GM19035 (cell line): ENCODE results near the gene PLXNB2.

Experiments used
- ATAC-seq: cut with Tn5 transposase; IDR thresholded peaks from one replicate; pipeline ENCODE4 v1.9.1; 2021; ENCODE audit not compliant: unreplicated experiment

PLXNB2 gene

DNA sequence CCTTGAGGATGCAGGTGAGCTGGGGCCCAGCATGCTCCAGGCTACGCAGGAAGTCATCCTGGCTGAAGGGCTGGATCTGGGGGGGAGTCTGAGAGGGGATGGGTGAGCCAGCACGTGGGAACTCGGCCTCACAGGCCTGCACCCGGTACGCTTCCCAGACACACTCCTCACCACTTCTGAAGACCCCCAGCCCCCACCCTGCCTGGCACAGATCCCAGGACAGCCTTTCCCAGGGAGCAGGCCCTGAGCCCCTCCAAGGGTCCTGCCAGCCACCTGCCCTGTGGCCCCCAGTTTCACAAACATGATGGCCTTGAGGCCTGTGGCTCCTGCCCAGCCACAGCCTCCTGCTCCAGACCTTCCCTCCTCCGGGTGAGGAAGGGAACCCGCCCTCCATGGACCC lies 5.6 kb upstream of the PLXNB2 start:
- no peak for ATAC-seq

DNA sequence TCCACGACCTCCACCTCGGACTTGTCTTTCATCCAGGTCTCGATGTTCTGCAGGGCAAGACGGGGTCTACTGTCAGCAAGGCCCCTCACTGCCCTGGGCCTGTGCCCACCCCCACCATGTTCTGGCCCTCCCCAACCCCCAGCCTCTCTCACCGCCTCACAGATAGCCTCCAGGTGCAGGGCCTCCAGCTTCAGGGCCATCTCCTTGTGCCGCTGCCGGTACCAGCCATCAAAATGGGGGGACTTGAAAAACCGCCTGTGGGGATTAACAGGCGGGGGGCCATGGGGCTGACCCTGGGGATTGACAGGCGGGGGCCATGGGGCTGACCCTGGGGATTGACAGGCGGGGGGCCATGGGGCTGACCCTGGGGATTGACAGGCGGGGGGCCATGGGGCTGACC lies 4.9 kb upstream of the PLXNB2 start:
- no peak for ATAC-seq

DNA sequence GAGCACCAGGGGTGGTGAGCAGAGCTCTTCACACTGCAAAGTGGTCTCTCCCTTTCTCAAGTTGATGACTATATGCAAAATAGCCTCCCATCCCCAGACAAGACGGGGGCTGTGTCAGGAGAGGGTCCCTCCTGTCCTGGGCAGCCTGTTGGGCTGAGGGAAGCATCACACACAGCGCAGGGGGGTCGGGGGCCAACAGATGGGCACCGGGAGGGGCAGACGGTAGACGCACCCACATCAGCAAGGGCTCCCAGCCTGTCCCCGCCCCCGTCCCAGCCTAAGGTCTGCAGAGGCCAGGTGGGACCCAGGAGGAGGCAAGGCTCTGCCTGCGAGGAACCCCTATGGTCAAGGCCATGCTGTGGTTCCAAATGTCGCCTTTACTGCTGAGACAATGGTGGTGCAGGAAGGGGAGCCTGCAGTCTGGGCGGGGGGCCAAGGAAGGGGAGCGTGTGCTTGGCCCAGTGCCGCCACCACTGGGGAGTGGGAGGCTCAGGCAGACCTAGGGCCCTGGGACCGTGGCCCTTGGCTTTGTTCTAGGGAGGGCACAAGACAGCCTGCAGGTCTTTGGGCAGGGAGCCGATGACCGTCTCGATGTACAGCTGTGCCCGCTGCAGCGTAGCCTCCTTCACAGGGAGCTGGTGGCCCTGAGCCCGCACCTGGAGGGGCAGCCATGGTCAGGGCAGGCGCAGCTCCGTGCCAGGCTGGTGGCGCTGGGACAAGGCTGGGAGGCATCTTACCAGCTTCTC lies 4.3 kb upstream of the PLXNB2 start:
- no peak for ATAC-seq

DNA sequence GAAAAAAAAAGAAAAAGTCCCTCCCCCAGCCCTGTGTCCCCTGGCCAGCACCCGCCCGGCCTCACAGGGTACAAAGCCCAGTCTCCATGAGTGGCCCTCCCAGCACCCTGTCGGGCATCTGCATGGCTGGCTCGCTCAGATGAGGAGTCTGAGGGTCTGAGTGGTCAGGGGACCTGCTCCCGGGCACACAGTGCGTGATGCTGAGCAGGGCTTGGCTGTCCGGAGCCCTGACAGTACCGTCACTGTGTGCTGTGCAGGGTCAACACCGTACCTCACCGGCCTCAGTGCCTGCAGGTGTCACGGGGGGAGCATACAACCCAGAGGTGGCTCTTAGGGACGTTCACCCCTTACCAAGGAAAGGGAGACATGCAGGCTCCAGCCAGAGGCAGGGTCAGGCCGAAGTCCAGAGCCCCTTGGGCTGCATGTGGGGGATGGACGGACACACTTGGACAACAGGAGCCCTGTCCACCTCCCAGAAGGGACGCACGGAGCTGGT lies 3.6 kb upstream of the PLXNB2 start:
- ATAC-seq: no peak

DNA sequence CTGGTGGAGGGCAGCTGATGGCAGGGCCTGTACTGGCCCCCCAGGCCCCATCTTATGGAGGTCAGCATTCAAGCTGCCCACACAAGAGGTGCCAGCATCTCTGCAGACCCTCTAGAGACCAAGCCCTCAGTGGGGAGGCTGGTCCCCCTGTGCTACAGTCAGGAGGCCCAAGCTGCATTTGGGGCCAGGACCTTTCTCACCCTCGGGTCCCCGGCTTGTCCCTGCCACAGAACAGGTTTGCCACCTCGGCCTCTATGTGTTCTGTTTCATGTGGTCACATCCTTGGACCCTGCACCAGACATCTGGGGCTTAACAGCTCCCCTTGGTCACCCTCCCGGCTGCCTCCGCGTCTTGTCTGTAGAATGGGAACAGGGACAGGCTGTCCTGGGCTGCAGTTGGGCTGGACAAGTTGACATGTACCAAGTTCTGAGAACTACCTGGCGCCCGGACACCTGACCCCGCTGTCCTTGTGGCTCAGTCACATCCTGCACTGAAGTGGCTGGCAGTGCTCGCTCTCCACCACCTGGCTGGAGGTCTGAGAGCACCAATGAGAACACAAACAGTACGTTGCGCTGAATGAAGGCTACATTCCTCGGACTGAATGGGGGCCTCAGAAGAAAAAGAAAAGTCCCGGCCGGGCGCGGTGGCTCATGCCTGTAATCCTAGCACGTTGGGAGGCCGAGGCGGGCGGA lies 2.7 kb upstream of the PLXNB2 start:
- ATAC-seq: no peak

DNA sequence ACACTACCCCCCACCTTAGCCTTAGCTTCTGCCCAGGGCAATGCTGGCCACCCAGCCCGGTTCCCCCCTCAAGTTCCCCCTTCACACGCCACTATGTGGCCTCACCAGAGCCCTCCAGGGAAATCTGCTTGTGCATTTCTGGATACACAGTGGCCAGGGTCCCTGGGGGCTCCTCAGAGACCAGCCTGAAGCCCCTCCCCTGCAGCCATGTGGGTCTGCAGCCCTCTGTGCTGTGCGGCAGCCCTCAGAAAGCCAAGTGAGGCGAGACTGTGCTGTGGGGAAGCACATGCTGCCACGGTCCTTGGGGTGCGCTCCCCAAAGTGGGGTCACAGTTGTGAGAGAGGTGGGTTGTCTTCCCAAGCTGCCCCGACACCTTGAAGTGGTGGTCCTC lies 2.1 kb upstream of the PLXNB2 start:
- ATAC-seq: no peak

DNA sequence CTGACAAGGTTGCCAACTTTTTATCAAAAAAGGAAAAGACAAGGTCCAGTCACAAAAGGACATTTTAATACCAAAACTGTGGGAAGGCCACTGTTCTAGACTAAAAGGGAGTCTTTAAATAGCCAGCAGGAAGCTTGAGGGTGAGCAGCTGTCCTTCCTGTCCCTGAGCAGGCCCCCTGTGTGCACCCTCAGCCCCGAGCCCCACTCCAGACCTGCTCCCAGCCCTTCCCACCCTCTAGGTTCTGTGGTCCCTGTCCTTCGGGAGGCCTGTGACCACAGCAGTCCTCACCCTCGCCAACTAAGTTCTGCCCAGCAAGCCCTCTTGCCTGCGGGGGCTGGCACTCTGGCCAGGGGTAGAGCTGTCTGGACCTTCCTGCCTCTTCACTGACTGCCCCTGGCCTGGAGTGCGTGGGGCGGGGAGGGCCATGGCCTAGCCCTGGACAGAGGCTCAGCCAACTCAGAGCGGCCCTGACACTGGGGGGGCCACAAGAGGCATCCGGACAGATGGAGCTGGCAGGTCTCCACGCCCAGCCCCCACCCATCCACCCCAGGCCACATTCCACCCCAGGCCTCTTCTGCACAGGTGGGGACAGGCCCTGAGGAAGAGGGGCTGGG lies 1.6 kb upstream of the PLXNB2 start:
- no peak for ATAC-seq

DNA sequence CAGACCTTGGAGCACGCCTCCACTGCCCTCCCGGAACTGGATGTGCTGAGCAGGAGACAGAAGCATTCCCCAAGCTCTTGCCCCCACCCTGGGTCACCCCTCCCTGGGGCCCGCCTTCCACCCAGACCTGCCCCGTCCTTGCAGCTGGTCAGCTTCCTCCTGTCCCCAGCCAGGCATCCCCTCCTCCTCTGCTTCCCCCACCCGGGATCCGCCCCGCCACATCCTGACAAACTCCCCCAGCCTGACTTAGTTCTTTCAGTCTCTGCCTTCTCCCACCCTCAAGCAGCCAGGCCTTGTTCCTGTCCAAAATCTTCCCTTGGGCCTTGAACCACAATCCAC lies 1.1 kb upstream of the PLXNB2 start:
- ATAC-seq: no peak

DNA sequence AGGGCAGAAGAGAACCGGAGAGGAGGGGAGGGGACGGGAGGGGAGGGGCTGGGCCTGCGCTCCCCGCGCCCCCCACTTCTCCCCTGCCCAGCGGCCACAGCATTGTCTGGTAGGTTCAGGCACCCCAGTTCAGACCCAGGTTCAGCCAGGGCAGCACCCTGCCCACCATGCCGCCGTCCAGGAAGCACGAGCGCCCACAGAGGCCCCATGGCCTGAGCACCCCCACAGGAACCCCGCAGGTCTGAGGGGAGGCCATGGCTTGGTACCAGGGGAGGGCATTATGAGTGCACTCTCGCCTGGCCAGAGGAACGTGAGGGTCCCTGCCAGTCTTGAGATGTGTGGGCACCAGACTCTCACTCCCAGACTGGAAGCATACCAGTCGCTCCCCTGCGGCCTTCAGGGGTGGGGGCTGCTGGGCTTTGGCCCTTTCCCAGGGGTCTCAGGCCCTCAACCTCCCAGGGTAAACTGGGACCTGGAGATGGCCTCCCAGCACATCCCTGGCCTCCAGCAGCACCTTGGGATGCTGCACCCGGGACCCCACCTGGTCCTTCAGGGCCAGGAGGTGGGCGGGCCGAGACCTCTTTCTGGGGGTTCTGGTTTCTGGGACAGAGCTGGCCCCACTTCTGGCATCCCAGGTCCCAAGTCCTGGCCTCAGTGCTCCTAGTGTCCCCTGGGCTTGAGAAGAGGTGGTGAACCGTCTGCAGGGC lies 597 bp upstream of the PLXNB2 start:
- ATAC-seq: no peak

DNA sequence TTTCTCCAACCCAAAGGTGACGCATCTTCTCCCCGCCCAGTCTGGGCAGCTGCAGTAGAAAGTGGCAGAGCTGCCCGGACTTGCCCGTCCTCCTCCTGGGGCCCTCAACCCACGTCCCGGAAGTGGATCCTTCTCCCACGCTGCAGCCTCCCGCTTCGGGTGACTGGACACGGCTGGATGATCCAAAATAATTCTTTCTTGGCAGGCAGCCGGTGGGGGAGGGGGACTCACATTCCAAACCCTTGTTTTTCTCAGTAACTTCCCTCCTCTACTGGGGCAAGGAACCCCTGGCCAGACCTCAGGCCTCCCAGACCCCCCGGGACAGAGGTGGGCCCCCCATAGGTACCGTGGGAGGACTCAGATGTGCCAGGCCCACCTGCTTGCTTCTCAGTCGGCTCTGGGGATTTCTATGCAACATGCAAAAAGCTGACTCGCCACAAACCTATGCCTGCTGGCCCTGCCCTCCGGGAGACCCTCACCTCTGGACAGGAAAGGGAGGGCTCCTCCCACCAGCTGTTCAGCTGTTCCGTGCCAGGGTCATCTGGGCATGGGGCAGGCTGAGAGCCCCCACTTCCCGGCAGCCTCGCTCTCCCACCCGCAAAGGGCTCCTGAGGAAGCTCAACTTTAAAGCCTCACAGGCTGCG lies 1.4 kb downstream of the PLXNB2 start:
- ATAC-seq: no peak

DNA sequence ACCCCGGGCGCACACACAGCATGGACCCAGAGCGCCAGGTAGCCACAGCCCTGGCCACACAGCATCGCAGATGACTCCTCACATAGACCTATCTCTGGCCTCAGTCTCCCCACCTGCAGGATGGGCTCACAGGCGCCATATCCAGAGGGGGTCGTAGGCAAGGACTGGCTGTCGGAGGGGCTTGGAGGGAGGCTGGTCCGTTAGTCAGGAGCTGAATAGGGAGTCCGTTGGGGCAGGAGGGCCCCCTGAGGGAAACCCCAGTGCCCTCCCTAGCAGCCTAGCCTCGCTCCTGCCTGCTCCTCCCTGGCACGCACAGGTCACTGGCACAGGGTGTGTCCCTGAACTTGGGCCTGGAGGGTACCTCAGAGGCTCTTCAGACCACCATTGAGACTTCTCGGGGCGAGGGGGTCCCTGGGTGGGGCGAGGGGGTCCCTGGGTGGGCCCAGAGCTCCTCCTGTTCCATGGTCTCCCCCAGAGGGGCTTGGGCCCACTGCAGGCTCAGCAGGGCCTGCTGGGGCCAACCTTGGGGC lies 2.0 kb downstream of the PLXNB2 start:
- ATAC-seq: no peak

DNA sequence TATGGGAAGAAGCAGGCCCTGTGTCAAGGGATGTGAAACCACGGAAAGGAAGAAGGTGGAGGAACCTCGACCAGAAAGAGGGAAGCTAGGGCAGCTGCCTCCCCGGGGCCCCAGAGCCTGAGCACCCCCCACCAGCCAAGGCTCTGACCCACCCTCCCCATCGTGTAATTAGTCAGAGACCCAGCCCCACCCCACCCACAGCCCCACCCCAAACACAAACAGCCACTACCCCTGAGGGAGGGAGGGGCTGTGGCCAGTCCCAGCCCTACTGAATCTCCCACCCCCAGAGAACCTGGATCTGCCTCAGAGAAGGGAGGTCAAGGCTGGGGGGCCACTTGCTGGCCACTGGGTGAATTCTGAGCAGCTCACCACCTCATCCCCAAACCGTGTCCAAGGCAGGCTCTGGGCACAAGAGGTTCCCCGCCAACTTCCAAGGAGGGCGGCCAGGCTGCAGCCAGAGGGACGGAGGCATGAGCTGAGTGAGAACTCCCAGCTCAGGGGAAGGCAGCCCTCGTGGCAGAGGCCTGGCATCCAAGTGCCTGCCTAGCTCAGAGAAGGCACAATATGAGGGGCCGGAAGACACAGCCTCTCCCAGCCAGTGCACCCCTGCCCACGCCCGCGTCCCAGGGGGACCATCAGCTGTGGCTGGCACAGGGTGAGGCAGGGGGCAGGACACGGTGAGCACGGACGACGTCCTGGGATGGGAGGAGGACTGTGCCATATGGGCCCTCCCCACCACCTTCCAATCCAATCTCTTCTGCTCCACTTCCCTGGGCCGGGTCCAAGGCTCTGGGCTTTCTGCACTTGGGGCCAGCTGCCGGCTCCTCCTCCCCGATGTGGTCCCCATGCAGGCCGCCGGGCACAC lies 2.7 kb downstream of the PLXNB2 start:
- ATAC-seq: no peak

DNA sequence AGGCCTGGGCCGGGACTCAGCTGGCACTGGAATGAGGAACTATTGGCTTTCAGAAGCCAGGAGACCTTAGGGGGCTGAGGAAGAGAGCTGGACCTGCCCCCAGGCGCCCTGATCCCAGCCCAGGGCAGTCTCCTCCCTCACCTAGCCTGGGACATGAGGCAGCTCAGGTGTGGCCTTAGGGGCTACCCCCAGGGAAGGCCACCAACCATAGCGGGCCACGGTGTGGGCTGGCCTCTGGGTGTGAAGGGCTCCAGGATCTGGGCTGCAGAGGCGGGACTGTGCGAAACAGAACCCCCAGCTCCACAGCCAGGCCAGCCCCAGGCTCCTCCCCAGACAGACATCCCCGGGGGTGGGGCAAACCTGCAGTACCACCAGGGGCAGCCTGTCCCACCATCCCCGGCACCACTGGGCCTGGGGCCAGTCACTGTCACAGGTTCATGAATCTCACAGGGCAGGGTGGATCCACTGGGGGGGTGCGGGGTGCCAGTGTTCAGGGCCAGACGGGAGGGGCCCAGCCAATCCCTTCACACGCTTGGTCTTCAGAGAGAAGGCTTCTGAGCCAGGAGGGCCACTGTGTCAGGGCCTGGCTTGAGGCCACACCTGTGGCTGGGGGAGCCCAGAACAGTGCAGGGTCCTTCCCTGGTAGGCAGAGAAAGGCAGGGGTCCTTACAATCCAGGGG lies 3.5 kb downstream of the PLXNB2 start:
- no peak for ATAC-seq

DNA sequence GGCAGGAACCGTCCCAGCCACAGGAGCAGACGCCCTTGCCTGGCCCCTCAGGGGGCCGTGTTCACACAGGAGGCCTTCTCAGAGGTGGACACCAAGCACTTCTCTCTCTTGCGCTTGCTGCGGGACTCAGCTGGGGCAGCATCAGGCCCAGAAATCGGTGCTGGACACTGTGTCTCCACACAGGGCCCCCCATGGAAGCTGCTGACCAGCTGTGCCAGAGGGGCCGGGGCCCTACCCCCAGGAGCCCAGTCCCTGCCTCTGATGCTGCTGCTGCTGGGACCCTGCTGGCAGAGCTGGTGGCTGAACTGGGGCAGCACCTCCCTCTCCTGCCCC lies 4.0 kb downstream of the PLXNB2 start:
- ATAC-seq: no peak

DNA sequence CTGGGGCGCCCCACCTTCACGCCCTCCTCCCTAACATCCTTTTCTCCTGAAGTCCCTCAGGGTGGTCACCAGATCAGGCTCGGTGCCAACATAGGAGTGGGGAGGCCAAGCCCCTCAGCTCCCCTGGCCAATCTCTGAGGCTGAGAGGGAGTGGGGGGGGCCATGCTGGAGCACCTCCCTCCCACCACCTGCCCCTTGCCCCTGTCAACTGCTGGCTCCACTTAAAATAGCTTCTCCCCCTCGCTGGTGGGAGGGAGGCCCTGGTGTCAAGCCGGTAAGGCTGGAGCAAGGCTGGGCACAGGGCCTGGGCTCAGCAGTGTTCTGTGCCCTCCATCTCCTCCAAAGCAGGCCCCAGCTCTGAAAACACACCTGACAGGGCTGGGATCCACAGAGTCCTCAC lies 4.9 kb downstream of the PLXNB2 start:
- no peak for ATAC-seq

DNA sequence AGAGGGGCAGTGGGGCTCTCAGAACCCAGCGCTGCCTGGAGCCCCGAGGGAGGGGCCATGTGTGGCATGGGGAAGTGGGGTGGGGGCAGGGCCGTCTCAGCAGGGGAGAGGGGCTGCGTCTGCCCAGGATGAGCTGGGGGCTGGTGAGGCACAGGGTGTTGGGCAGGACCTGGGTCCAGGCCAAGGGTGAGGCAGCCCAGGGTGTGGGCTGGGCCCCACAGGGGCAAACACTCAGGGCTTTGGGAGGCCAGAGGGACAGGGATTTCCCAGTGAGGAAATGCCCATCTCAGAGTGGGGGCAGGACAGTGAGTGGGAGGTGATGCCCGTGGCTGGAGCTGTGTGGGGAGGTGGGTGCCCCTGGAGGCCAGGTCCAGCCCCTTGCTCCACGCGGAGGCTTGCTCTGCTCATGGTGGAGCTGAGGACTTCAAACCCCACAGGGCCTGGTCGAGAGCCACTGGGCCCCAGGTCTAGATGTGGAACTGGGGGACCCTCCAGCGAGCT lies 5.4 kb downstream of the PLXNB2 start:
- no peak for ATAC-seq

DNA sequence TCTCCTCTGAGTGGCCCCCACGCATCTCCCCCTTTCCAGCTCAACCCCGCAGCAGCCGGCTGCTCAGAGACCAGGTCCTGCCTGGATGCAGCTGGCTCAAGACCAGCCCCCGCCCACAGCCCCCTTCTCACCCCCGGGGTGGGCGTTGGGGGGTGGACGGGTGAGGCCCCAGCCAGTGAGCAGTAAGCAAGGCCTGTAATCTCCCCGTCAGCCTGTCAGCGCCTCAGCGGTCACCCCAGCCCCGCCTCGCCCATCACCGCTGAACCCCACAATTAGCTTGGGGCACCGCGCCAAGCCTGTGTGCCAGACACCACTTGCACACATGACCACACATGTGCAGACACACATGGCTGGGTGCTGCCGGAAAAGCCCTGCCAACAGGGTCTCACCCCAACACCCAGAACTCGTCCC lies 5.9 kb downstream of the PLXNB2 start:
- ATAC-seq: no peak

DNA sequence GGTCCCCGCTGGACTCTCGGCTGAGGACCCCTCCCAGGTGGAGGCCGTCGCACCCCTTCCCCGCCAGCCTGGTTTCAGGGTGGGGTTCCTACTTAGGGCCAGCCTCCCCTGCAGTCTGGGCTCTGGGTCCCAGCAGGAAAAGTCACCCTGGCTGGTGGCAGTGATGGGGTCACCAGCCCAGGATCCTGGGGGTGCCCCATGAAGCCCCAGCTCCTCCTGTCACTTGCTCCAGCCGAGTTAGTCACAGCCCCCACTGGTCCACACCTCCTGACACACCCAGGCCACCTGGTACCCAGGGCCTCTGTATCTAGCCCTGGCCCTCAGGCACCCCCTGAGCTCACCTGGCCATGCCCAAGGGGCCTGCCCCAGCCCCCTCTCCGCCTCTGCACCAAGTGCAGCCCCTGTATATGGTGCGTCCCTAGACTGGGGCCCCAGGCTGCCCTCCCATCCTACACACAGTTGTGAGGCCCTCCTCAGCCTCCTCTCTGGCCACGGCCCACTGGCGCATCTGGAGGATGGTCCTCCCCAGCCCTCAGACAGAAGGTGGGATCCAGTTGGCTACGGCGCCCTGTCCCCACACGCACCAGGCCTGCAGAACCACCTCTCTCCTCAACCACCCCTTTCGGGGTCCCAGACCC lies 6.7 kb downstream of the PLXNB2 start:
- no peak for ATAC-seq
